Endothelial cell of umbilical vein (primary cell): ENCODE data around the gene ABTB2. TPM values are rescaled to one million over a fixed set of nuclear protein-coding genes. Genes with fewer than 3 reads are reported as not detected.
"Not testable (repeated sequence)": the region's sequence is repeated elsewhere in the genome, so short reads cannot be mapped to it uniquely, and the experiment has no call there.

Experiments
- BruUV-seq: library from RNA; stranded (reverse); fragments of 400-500 nt; replicated peaks from 2 replicates; lab custom pipeline; 2021; lab: Mats Ljungman, UMichigan
- CTCF ChIA-PET: fragments of 300-600, 350-600 bp; sonication (Branson Sonifier 250); formaldehyde crosslinking; loops from one replicate; lab custom pipeline; 2021; ENCODE audit warnings: antibody characterized with exemption, inconsistent platforms; lab: Charles Lee
- POLR2A ChIA-PET: fragments of 300-600, 350-600 bp; sonication (Branson Sonifier 250); formaldehyde crosslinking; loops from one replicate; lab custom pipeline; 2021; ENCODE audit warnings: antibody characterized with exemption, inconsistent platforms; lab: Charles Lee
- DNase-seq: peaks from one replicate; pipeline ENCODE4 v3.0.0-alpha.2; 2011; ENCODE audit warnings: low read depth, low spot score
- FAIRE-seq: peaks from 2 replicates; lab custom pipeline; 2011; peaks lifted over from hg19 to GRCh38; lab: Jason Lieb, UNC
- H2AFZ ChIP-seq: 2 replicates; pipeline ENCODE4 v1.6.0; 2012; ENCODE audit warnings: low read depth, low read length, control low read depth, inconsistent platforms
- H3K27ac ChIP-seq: 2 replicates; pipeline ENCODE4 v1.5.1; 2011; ENCODE audit warnings: low read depth, mild to moderate bottlenecking, control low read depth, low read length, moderate library complexity; ENCODE audit not compliant: insufficient read depth
- H3K27me3 ChIP-seq, 2 experiments: 2 replicates each; pipeline versions ENCODE4 v1.6.0 to v1.6.1; 2011; ENCODE audit warnings: low read length in 2 of 2, mixed read lengths in 1 of 2; ENCODE audit not compliant: control insufficient read depth in 2 of 2, insufficient read depth in 2 of 2
- H3K36me3 ChIP-seq, 2 experiments: 2 replicates in 1 of 2; 3 replicates in 1 of 2; pipeline ENCODE4 v1.5.1; 2011; ENCODE audit warnings: low read length in 2 of 2, mild to moderate bottlenecking in 1 of 2, moderate library complexity in 1 of 2; ENCODE audit not compliant: control insufficient read depth in 2 of 2, insufficient read depth in 2 of 2; ENCODE audit errors: extremely low read depth in 1 of 2
- H3K4me1 ChIP-seq: 3 replicates; pipeline ENCODE4 v1.5.1; 2011; ENCODE audit warnings: mild to moderate bottlenecking, low read length; ENCODE audit not compliant: control insufficient read depth, insufficient read depth; ENCODE audit errors: extremely low read depth
- H3K4me2 ChIP-seq: 2 replicates; pipeline ENCODE4 v1.6.1; 2011; ENCODE audit warnings: low read length, control low read depth, mixed read lengths; ENCODE audit not compliant: insufficient read depth
- H3K4me3 ChIP-seq, 3 experiments: fragments of 200-600 bp in 1 of 3; sonication (generic), shearing (Covaris generic) in 1 of 3; replicated peaks in 1 of 3; 2 replicates each; pipeline ENCODE4 v1.5.1; 2011 to 2016; ENCODE audit warnings: control low read depth in 3 of 3, low read length in 3 of 3, mild to moderate bottlenecking in 2 of 3, inconsistent platforms in 1 of 3, low read depth in 1 of 3, moderate library complexity in 1 of 3; ENCODE audit not compliant: insufficient read depth in 1 of 3
- H3K79me2 ChIP-seq: 2 replicates; pipeline ENCODE4 v1.6.0; 2012; ENCODE audit warnings: low read length, inconsistent platforms; ENCODE audit not compliant: control insufficient read depth, insufficient read depth
- H3K9ac ChIP-seq: replicated peaks from 2 replicates; pipeline ENCODE3; 2011; ENCODE audit warnings: low read length, control low read depth; ENCODE audit not compliant: insufficient read depth; ENCODE audit errors: extremely low read depth
- H3K9me1 ChIP-seq: replicated peaks from 3 replicates; pipeline ENCODE4 v1.6.0; 2011; ENCODE audit warnings: mild to moderate bottlenecking, low read length; ENCODE audit not compliant: control insufficient read depth, insufficient read depth; ENCODE audit errors: extremely low read depth
- H3K9me3 ChIP-seq: replicated peaks from 2 replicates; pipeline ENCODE4 v1.5.1; 2012; ENCODE audit warnings: low read length, inconsistent platforms; ENCODE audit not compliant: control insufficient read depth, insufficient read depth
- H4K20me1 ChIP-seq: replicated peaks from 2 replicates; pipeline ENCODE3; 2011; ENCODE audit warnings: mild to moderate bottlenecking, low read length; ENCODE audit not compliant: control insufficient read depth, insufficient read depth; ENCODE audit errors: extremely low read depth
- CTCF ChIP-seq, 2 donors: IDR thresholded peaks; 1 replicate in 1 of 2; 2 replicates in 1 of 2; pipeline ENCODE4 v1.5.1; 2011; ENCODE audit warnings: low read length in 2 of 2, mild to moderate bottlenecking in 2 of 2, moderate library complexity in 2 of 2, control low read depth in 1 of 2, inconsistent platforms in 1 of 2, low read depth in 1 of 2; ENCODE audit not compliant: insufficient read depth in 1 of 2; ENCODE audit errors: extremely low read depth in 1 of 2
- FOS ChIP-seq: IDR thresholded peaks from 2 replicates; pipeline ENCODE4 v1.6.1; 2011; ENCODE audit warnings: mild to moderate bottlenecking, low read length, moderate library complexity, borderline replicate concordance; ENCODE audit not compliant: insufficient read depth
- GATA2 ChIP-seq: IDR thresholded peaks from 2 replicates; pipeline ENCODE4 v1.7.0; 2011; ENCODE audit warnings: low read depth, mild to moderate bottlenecking, moderate library complexity, mixed read lengths, low read length; ENCODE audit not compliant: insufficient read length, insufficient read depth
- MYC ChIP-seq: IDR thresholded peaks from one replicate; pipeline ENCODE4 v1.6.1; 2011; ENCODE audit warnings: mild to moderate bottlenecking, low read depth, low read length
- POLR2AphosphoS5 ChIP-seq: IDR thresholded peaks from 2 replicates; pipeline ENCODE4 v1.6.1; 2012; ENCODE audit warnings: low read depth, mild to moderate bottlenecking, control low read depth, low read length, moderate library complexity; ENCODE audit not compliant: insufficient read depth
- dilution Hi-C: fragments of 300-500 bp; cut with MboI; formaldehyde crosslinking; loops from one replicate; pipeline ENCODE4 v1.15.0; 2019; ENCODE audit warnings: low sequenced_read_pairs; ENCODE audit not compliant: extremely low pct_ligation_motif_present
- intact Hi-C: fragments of 100-400 bp; cut with micrococcal nuclease; formaldehyde crosslinking; loops from one replicate; pipeline ENCODE4 v1.10.0; 2022
- polyA plus RNA-seq, 4 experiments: library from polyadenylated mRNA; depleted of rRNA in 3 of 4; stranded (reverse) in 3 of 4; unstranded in 1 of 4; fragments of >200 nt; gene quantifications; 2 replicates each; pipeline versions ENCODE4 v1.2.1 to v1.2.3, GENCODE V29; 2011 to 2012; ENCODE audit warnings: missing spikeins in 1 of 4
- total RNA-seq: library from RNA; stranded (reverse); gene quantifications from 2 replicates; pipeline ENCODE4 v1.2.3, GENCODE V29; 2021

The ABTB2 gene
- total and polyA plus RNA-seq, 2 donors (not counting 3 experiments of a cell fraction or from before 2014, with no cell fraction given), result 0.11 to 0.14 TPM

- Histone ChIP-seq H3K27me3 (no peaks in the 10 kb centered on the region), H3K27ac (no peak overlapping the region), H3K4me2 (no peak overlapping the region), H3K36me3 (no peaks in the 10 kb centered on the region), H3K4me1 (peaks cover 5% of the 10 kb centered on the region), H3K9me1 (no peaks in the 10 kb centered on the region), H3K79me2 (no peaks in the 10 kb centered on the region), H2AFZ (no peak overlapping the region), H3K9ac (no peak overlapping the region), H4K20me1 (no peaks in the 10 kb centered on the region), H3K4me3 (no peak overlapping the region), H3K9me3 (no peaks in the 10 kb centered on the region)
- DNase-seq (no peak), FAIRE-seq (no peak)
- no peak for TF ChIP-seq MYC
- no peak for TF ChIP-seq POLR2AphosphoS5
- TF ChIP-seq FOS, result no peak
- TF ChIP-seq CTCF (IDR thresholded peaks at IDR 0.05; ENCODE audit: extremely low read depth in 1 of 2, insufficient read depth in 1 of 2, low read depth in 1 of 2, low read length in 2 of 2), result no peak
- TF ChIP-seq GATA2, result no peak
- dilution Hi-C loops, result no loop called here
- intact Hi-C loops, result no loop called here
- CTCF ChIA-PET, result interaction anchor here (0.6 to 1.1 kb wide), 3 partner anchors 14 to 122 kb away, joined by 3 to 4 read pairs (median 4); no protein-coding TSS in a partner anchor
- BruUV-seq, result no TSS peak
- POLR2A ChIA-PET, result no interaction called here
Observed at GRCh38 chr11:34249439-34249838, 108.4 kb downstream of the ABTB2 start.

GRCh38 chr11:34246511-34246910 lies 111.3 kb downstream of the ABTB2 start:
- FAIRE-seq, H3K9me1 ChIP-seq, H3K79me2 ChIP-seq, dilution Hi-C loops, H3K9me3 ChIP-seq, H3K4me2 ChIP-seq, H3K27me3 ChIP-seq, H3K4me1 ChIP-seq, H3K27ac ChIP-seq, BruUV-seq, CTCF ChIA-PET, intact Hi-C loops, DNase-seq, POLR2A ChIA-PET, H2AFZ ChIP-seq, H4K20me1 ChIP-seq, H3K4me3 ChIP-seq, H3K9ac ChIP-seq, H3K36me3 ChIP-seq: not testable (repeated sequence)
